Adrenal gland (tissue), 12 donors: Measurements from ENCODE around the gene CSPG4. TPM values are rescaled to one million over a fixed set of nuclear protein-coding genes. Genes with fewer than 3 reads are reported as not detected.
"Not testable (repeated sequence)": the region's sequence is repeated elsewhere in the genome, so short reads cannot be mapped to it uniquely, and the experiment has no call there.

Source experiments
- DNase-seq, 7 donors: peaks; one replicate each; pipeline ENCODE4 v3.0.0-alpha.2; 2019 to 2020
- H3K27ac ChIP-seq, 5 donors: fragments of 200-600 bp; sonication (generic) in 4 of 5; 1 replicate in 3 of 5; 2 replicates in 2 of 5; pipeline versions ENCODE4 v1.5.1 to v1.8.0; 2016 to 2020; ENCODE audit warnings: mild to moderate bottlenecking in 1 of 5
- H3K27me3 ChIP-seq: fragments of 200-600 bp; 2 replicates; pipeline ENCODE4 v1.8.0; 2021
- H3K36me3 ChIP-seq, 2 donors: fragments of 200-600 bp; replicated peaks in 1 of 2; 1 replicate in 1 of 2; 2 replicates in 1 of 2; pipeline versions ENCODE4 v1.5.1 to v1.8.0; 2018 to 2022
- H3K4me1 ChIP-seq, 2 donors: fragments of 200-600 bp; replicated peaks in 1 of 2; 1 replicate in 1 of 2; 2 replicates in 1 of 2; pipeline versions ENCODE4 v1.5.1 to v1.8.0; 2018 to 2021
- H3K4me3 ChIP-seq, 4 donors: fragments of 200-600 bp; sonication (generic) in 3 of 4; one replicate each; pipeline ENCODE4 v1.5.1; 2016 to 2018
- H3K9me3 ChIP-seq, 3 donors: fragments of 200-600 bp; sonication (generic) in 1 of 3; replicated peaks in 1 of 3; 1 replicate in 2 of 3; 2 replicates in 1 of 3; pipeline versions ENCODE4 v1.5.1 to v1.8.0; 2016 to 2021
- POLR2A ChIP-seq, 2 donors: fragments of 450-650 bp; IDR thresholded peaks; one replicate each; pipeline ENCODE4 v1.6.1; 2017; ENCODE audit warnings: antibody characterized with exemption in 2 of 2, mild to moderate bottlenecking in 2 of 2, moderate library complexity in 1 of 2
- WGBS, 4 donors: extraction: QIAGEN DNeasy Blood & Tissue Kit in 2 of 4; methylation state at CpG; one replicate each; pipeline versions ENCODE4 v1.1.5 to v1.1.7; 2013 to 2017; 5-methylcytosine and 5-hydroxymethylcytosine counted together
- intact Hi-C, 2 donors: fragments of 100-400 bp; cut with DNase I; formaldehyde crosslinking; loops; one replicate each; pipeline versions ENCODE4 v1.14.1 to v1.15.0; 2022 to 2023
- polyA plus RNA-seq, 3 donors: library from polyadenylated mRNA; stranded (reverse); fragments of 200-250 nt in 2 of 3; fragments of 350-450 nt in 1 of 3; fragmentation: Illumina TruSeq in 1 of 3; extraction: RNeasy Lipid Tissue Mini Kit (QIAGEN cat#74804) in 1 of 3; gene quantifications; one replicate each; pipeline ENCODE4 v1.2.3, GENCODE V29; 2013 to 2014
- total RNA-seq, 9 donors: library from RNA; depleted of rRNA in 4 of 9; stranded (reverse); fragments of >200 nt in 4 of 9; fragments of 120-200 nt in 1 of 9; fragmentation: NEBNext Ultra II Directional in 1 of 9; extraction: Animal tissue kit (Norgen Biotek cat#: 25700) in 1 of 9; gene quantifications; one replicate each; pipeline versions ENCODE4 v1.1.0 to v1.2.4, GENCODE V29; 2013 to 2023
- TF ChIP-seq, protein P1 (sequence below), 6 experiments: fragments of 450-650 bp in 4 of 6; fragments of 200-600 bp in 2 of 6; sonication (generic) in 1 of 6; IDR thresholded peaks; 1 replicate in 5 of 6; 2 replicates in 1 of 6; pipeline versions ENCODE4 v1.5.1 to v1.8.0; 2016 to 2021; ENCODE audit warnings: antibody characterized with exemption in 6 of 6, mild to moderate bottlenecking in 2 of 6, moderate library complexity in 1 of 6
- donor health status: healthy with polysubstance abuse.
- donor health status: Bipolar disorder and iron deficiency.
- donor health status: DM: yes; HTN: yes; CAD: no.
- donor health status: DM: no; HTN: no; CAD: no.
- donor health status: DM: no; HTN: no; CAD: no.
- donor health status: DM: yes; HTN: yes; CAD: no.

The CSPG4 gene
- total and polyA plus RNA-seq, 12 donors, result 0.55 to 6.6 (median 2.8) TPM

DNA sequence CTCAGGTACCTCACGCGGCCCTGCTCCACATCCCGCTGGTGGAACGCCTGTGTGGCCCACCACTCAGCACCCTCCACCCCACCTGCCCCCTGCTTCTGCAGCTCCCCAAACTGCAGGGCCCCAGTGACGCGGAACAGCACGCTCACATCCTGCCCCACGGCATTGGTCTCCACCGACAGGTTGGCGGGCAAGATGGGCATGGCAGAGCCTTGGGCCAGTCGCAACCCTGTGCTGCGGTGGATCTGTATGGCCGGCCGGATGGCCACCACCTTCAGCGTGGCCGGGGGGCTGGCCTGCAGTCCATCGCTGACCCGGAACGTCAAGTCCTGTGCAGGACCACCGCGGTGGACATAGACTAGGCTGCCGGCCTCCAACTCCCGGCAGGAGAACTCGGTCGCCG, 23.8 kb downstream of the CSPG4 start:
- H3K4me1 ChIP-seq, result peaks cover 1 to 6% of the 10 kb centered on the region in 2 donors
- no peaks in the 10 kb centered on the region for H3K9me3 ChIP-seq
- no peak for DNase-seq
- H3K27ac ChIP-seq, result no peak overlapping the region
- H3K36me3 ChIP-seq, result no peaks in the 10 kb centered on the region
- no peaks in the 10 kb centered on the region for H3K27me3 ChIP-seq
- no peak overlapping the region for H3K4me3 ChIP-seq
- WGBS, 4 donors, result 90 to 95% (median 93%) methylated on average over 4 to 26 of the region's 26 CpGs
- TF ChIP-seq POLR2A (IDR thresholded peaks at IDR 0.05), result no peak
- TF ChIP-seq, protein P1, sequence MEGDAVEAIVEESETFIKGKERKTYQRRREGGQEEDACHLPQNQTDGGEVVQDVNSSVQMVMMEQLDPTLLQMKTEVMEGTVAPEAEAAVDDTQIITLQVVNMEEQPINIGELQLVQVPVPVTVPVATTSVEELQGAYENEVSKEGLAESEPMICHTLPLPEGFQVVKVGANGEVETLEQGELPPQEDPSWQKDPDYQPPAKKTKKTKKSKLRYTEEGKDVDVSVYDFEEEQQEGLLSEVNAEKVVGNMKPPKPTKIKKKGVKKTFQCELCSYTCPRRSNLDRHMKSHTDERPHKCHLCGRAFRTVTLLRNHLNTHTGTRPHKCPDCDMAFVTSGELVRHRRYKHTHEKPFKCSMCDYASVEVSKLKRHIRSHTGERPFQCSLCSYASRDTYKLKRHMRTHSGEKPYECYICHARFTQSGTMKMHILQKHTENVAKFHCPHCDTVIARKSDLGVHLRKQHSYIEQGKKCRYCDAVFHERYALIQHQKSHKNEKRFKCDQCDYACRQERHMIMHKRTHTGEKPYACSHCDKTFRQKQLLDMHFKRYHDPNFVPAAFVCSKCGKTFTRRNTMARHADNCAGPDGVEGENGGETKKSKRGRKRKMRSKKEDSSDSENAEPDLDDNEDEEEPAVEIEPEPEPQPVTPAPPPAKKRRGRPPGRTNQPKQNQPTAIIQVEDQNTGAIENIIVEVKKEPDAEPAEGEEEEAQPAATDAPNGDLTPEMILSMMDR (IDR thresholded peaks at IDR 0.05), result no peak
- intact Hi-C loops, result loop anchor here in 1 of 2 donors (10.0 kb wide), 1 partner anchor 116 kb away; no protein-coding TSS in a partner anchor

DNA sequence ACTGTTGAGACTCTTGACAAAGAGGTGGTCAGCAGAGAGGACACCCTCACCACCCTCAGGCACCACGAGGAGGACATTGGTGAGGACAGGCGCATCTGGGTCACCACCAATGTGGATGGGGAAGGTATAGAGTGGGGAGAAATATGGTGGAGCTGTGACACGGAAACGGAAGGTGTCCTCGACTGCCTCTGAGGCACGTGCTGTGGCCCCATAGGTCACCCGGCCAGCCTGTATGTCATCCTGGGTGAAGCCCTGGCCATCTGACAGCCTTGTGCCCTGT, 24.4 kb downstream of the CSPG4 start:
- Histone ChIP-seq H3K4me1 (no peaks in the 10 kb centered on the region), H3K27me3 (no peaks in the 10 kb centered on the region), H3K36me3 (no peaks in the 10 kb centered on the region), H3K9me3 (no peaks in the 10 kb centered on the region), H3K4me3 (no peak overlapping the region), H3K27ac (no peak overlapping the region)
- 76 to 93% (median 88%) methylated on average over 5 to 7 of the region's 7 CpGs for WGBS, 4 donors
- intact Hi-C loops, result loop anchor here in 1 of 2 donors (10.0 kb wide), 1 partner anchor 117 kb away; no protein-coding TSS in a partner anchor
- TF ChIP-seq, protein P1 (IDR thresholded peaks at IDR 0.05), result no peak
- no peak for TF ChIP-seq POLR2A (IDR thresholded peaks at IDR 0.05)
- DNase-seq, result no peak

DNA sequence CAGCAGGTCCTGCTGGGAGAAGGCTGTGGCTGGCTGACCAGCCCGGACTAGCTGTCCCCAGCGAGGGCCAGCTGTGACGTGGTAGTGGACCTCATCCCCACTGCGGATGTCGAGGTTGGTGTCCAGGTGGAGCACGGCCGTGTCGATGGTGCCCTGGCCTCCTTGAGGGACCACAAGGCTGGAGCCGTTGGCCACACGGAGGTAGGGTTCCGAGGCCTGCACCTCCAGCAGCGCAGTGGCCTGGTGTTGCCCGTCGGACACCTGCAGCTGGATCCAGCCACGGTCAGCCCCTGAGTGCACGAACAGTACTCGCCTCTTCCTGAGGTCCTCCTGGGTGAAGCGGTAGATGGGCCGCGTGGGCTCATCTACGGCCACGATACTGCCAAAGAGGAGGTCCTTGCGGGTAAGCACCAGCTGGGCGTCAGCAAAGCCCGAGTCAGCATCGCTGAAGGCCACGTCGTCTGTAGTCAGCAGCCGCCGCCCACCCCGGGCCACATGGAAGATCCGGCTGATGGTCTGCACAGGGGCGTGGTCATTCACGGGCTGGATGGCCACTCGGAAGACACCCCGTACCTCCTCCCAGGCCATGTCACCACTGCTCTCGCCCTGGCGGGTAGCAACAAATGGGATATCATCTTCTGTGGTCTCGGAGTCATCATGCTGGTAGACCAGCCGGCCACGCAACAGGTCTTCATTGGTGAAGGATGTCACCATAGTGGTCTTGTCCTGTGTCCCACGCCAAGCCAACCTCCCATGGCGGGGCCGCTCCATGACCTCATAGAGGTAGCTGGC, 25.0 kb downstream of the CSPG4 start:
- intact Hi-C loops, result loop anchor here in 1 of 2 donors (10.0 kb wide), 1 partner anchor 117 kb away; no protein-coding TSS in a partner anchor
- Histone ChIP-seq H3K36me3 (no peaks in the 10 kb centered on the region), H3K27me3 (no peaks in the 10 kb centered on the region), H3K9me3 (no peaks in the 10 kb centered on the region), H3K4me3 (no peak overlapping the region), H3K4me1 (no peaks in the 10 kb centered on the region), H3K27ac (no peak overlapping the region)
- DNase-seq, result no peak
- TF ChIP-seq POLR2A (IDR thresholded peaks at IDR 0.05), result no peak
- TF ChIP-seq, protein P1 (IDR thresholded peaks at IDR 0.05), result no peak
- 88 to 90% (median 89%) methylated on average over 4 to 44 of the region's 44 CpGs for WGBS, 4 donors

DNA sequence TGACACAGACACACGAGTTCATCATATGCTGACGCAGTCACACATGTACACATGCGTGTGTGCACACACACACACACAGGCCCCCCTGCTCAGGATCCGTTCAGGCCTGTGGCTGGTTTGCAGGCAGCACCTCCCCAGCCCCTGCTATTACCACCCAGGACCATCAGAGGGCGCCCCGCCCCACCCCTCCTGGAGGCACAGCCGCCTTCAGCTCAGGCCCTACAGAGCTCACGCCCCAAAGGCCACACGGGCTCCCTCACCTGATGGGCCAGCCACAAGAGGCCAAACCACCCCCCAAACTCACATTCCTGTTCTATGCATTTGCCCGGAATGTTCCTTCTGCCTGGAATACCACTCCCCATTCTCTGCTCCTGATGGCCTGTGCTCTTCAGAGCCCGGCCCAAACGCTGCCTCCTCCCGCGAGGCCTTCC, 26.4 kb downstream of the CSPG4 start:
- intact Hi-C loops, result loop anchor here in 1 of 2 donors (10.0 kb wide), 1 partner anchor 119 kb away; no protein-coding TSS in a partner anchor
- WGBS, 4 donors, result 0 to 37% (median 30%) methylated on average over 3 to 14 of the region's 14 CpGs
- DNase-seq, result peak; percentile 73 to 92 (median 86)
- not testable (repeated sequence) for H3K36me3 ChIP-seq, H3K27me3 ChIP-seq, H3K9me3 ChIP-seq, H3K27ac ChIP-seq, H3K4me1 ChIP-seq, H3K4me3 ChIP-seq
- TF ChIP-seq, protein P1 (IDR thresholded peaks at IDR 0.05), result peak; percentile 65 to 88 (median 78)
